ENCODE results near the gene RBM38.
A peak's percentile ranks its signal among the peaks of the same experiment; 100 is the strongest.

Gene RBM38

GRCh38 chr20:57388953-57389694 is 2.1 kb upstream of the RBM38 start:
- H3K4me2 ChIP-seq (ENCODE audit: insufficient read depth, low read length), result no peak overlapping the region
- TF ChIP-seq CTCF (IDR thresholded peaks at IDR 0.05; ENCODE audit: borderline replicate concordance, extremely low read depth, low read length, poor library complexity, severe bottlenecking) (peak; percentile 31), EZH2 (IDR thresholded peaks at IDR 0.05; ENCODE audit: borderline replicate concordance, low read depth, low read length, severe bottlenecking) (no peak)
- H3K9me3 ChIP-seq (ENCODE audit: insufficient read depth, low read length, severe bottlenecking), result no peaks in the 10 kb centered on the region
- DNase-seq, result no peak
- no peak overlapping the region for H3K4me3 ChIP-seq (ENCODE audit: low read depth in 1 of 2, low read length in 2 of 2)
- H3K79me2 ChIP-seq (ENCODE audit: insufficient read depth, low read length), result no peaks in the 10 kb centered on the region
- peaks cover 28% of the 10 kb centered on the region for H3K4me1 ChIP-seq (ENCODE audit: insufficient read depth, low read length)
- no peak for ATAC-seq (ENCODE audit: insufficient read depth, low read depth)
- peaks cover 50% of the 10 kb centered on the region for H4K20me1 ChIP-seq (ENCODE audit: insufficient read depth, low read length)
- H3K27ac ChIP-seq (ENCODE audit: low read length), result no peak overlapping the region
- peaks cover 18% of the 10 kb centered on the region for H3K36me3 ChIP-seq (ENCODE audit: insufficient read depth, low read length)
- H2AFZ ChIP-seq (ENCODE audit: low read depth, low read length), result no peak overlapping the region
- H3K9ac ChIP-seq (ENCODE audit: low read depth, low read length), result no peak overlapping the region
- H3K27me3 ChIP-seq (ENCODE audit: insufficient read depth, low read length, poor library complexity), result no peaks in the 10 kb centered on the region

- Histone ChIP-seq H3K27ac (ENCODE audit: low read length) (no peak overlapping the region), H3K9me3 (ENCODE audit: insufficient read depth, low read length, severe bottlenecking) (no peaks in the 10 kb centered on the region), H3K27me3 (ENCODE audit: insufficient read depth, low read length, poor library complexity) (peaks cover 5% of the 10 kb centered on the region), H3K4me2 (ENCODE audit: insufficient read depth, low read length) (no peak overlapping the region; the same call in 1 of the 2 replicates), H2AFZ (ENCODE audit: low read depth, low read length) (no peak overlapping the region), H3K4me3 (ENCODE audit: low read depth in 1 of 2, low read length in 2 of 2) (no peak overlapping the region), H3K9ac (ENCODE audit: low read depth, low read length) (no peak overlapping the region), H4K20me1 (ENCODE audit: insufficient read depth, low read length) (peaks cover 51% of the 10 kb centered on the region), H3K79me2 (ENCODE audit: insufficient read depth, low read length) (no peaks in the 10 kb centered on the region), H3K4me1 (ENCODE audit: insufficient read depth, low read length) (peaks cover 36% of the 10 kb centered on the region), H3K36me3 (ENCODE audit: insufficient read depth, low read length) (peaks cover 18% of the 10 kb centered on the region)
- TF ChIP-seq EZH2 (IDR thresholded peaks at IDR 0.05; ENCODE audit: borderline replicate concordance, low read depth, low read length, severe bottlenecking) (no peak), CTCF (IDR thresholded peaks at IDR 0.05; ENCODE audit: borderline replicate concordance, extremely low read depth, low read length, poor library complexity, severe bottlenecking) (no peak)
- no peak for ATAC-seq (ENCODE audit: insufficient read depth, low read depth)
- no peak for DNase-seq
Measured at GRCh38 chr20:57389695-57390603, 1.2 kb upstream of the RBM38 start.

GRCh38 chr20:57391439-57392301 is 474 bp downstream of the RBM38 start:
- peaks cover 24% of the 10 kb centered on the region; the same call in 1 of the 2 replicates for H3K36me3 ChIP-seq (ENCODE audit: insufficient read depth, low read length)
- H3K4me3 ChIP-seq (ENCODE audit: low read depth in 1 of 2, low read length in 2 of 2), result peak overlapping the region; percentile 7 to 66; a peak in 3 of 4 replicates
- H3K27me3 ChIP-seq (ENCODE audit: insufficient read depth, low read length, poor library complexity), result peaks cover 5% of the 10 kb centered on the region
- peak overlapping the region; percentile 35; the same call in 1 of the 2 replicates for H3K27ac ChIP-seq (ENCODE audit: low read length)
- no peak for DNase-seq
- H3K4me1 ChIP-seq (ENCODE audit: insufficient read depth, low read length), result peaks cover 39% of the 10 kb centered on the region
- TF ChIP-seq EZH2 (IDR thresholded peaks at IDR 0.05; ENCODE audit: borderline replicate concordance, low read depth, low read length, severe bottlenecking) (no peak), CTCF (IDR thresholded peaks at IDR 0.05; ENCODE audit: borderline replicate concordance, extremely low read depth, low read length, poor library complexity, severe bottlenecking) (no peak)
- H3K4me2 ChIP-seq (ENCODE audit: insufficient read depth, low read length), result peak overlapping the region; percentile 70
- H3K9me3 ChIP-seq (ENCODE audit: insufficient read depth, low read length, severe bottlenecking), result no peaks in the 10 kb centered on the region
- H2AFZ ChIP-seq (ENCODE audit: low read depth, low read length), result no peak overlapping the region
- peaks cover 56% of the 10 kb centered on the region for H4K20me1 ChIP-seq (ENCODE audit: insufficient read depth, low read length)
- peak overlapping the region; percentile 55 for H3K9ac ChIP-seq (ENCODE audit: low read depth, low read length)
- no peaks in the 10 kb centered on the region for H3K79me2 ChIP-seq (ENCODE audit: insufficient read depth, low read length)
- ATAC-seq (ENCODE audit: insufficient read depth, low read depth), result no peak

All from DND-41 (cell line).